Coronary artery (tissue), 2 donors: Measurements from ENCODE around the gene ADAMTS2.

Experiments
- DNase-seq: peaks from one replicate; pipeline ENCODE4 v3.0.0-alpha.2; 2017; ENCODE audit warnings: low spot score
- H3K27ac ChIP-seq, 2 donors: fragments of 200-600 bp; sonication (generic); one replicate each; pipeline ENCODE4 v1.5.1; 2016 to 2019
- H3K4me3 ChIP-seq: fragments of 200-600 bp; sonication (generic); 2 replicates; pipeline ENCODE4 v1.5.1; 2016; ENCODE audit warnings: mild to moderate bottlenecking, moderate library complexity
- TF ChIP-seq, protein P1 (sequence below): fragments of 200-600 bp; sonication (generic); IDR thresholded peaks from one replicate; pipeline ENCODE4 v1.5.1; 2019; ENCODE audit warnings: antibody characterized with exemption

ADAMTS2 gene

DNA sequence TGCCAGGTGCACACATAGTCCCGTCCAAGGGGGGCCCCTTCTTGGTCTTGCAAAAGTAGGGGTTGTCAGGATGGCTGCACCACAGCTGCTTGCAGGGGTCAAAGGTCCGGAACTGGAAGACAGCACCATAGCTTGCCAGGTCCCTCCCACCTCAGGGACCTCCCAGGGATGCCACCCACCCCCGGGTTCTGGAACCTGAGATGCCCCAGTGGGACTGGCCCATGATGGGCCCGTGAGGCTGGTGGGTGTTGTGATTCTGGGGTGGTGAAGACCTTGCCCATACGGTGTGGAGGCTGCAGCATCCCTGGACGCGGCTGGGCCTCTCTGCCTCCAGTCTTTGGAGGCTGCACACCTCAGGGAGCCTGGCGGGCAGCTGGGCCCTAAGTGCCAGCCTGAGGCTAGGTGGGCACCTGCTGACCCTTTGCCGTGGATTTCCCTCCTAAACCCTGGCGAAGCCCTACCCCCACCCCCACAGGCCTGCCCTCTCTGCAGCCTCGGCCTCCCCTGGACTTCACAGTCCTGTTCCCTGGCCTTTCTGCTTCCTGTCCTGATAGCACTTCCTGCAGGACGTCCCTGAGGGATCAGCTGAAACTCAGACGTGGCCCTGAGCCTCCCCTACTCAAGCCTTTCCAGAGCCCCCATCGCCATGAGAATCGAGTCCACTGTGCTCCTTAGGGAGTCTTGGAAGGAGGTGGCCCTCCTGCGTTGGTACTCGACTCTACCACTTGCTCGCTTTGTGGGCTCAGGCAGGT lies 192.9 kb downstream of the ADAMTS2 start:
- H3K4me3 ChIP-seq: no peak overlapping the region
- no peak for DNase-seq
- TF ChIP-seq, protein P1, sequence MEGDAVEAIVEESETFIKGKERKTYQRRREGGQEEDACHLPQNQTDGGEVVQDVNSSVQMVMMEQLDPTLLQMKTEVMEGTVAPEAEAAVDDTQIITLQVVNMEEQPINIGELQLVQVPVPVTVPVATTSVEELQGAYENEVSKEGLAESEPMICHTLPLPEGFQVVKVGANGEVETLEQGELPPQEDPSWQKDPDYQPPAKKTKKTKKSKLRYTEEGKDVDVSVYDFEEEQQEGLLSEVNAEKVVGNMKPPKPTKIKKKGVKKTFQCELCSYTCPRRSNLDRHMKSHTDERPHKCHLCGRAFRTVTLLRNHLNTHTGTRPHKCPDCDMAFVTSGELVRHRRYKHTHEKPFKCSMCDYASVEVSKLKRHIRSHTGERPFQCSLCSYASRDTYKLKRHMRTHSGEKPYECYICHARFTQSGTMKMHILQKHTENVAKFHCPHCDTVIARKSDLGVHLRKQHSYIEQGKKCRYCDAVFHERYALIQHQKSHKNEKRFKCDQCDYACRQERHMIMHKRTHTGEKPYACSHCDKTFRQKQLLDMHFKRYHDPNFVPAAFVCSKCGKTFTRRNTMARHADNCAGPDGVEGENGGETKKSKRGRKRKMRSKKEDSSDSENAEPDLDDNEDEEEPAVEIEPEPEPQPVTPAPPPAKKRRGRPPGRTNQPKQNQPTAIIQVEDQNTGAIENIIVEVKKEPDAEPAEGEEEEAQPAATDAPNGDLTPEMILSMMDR: no peak

DNA sequence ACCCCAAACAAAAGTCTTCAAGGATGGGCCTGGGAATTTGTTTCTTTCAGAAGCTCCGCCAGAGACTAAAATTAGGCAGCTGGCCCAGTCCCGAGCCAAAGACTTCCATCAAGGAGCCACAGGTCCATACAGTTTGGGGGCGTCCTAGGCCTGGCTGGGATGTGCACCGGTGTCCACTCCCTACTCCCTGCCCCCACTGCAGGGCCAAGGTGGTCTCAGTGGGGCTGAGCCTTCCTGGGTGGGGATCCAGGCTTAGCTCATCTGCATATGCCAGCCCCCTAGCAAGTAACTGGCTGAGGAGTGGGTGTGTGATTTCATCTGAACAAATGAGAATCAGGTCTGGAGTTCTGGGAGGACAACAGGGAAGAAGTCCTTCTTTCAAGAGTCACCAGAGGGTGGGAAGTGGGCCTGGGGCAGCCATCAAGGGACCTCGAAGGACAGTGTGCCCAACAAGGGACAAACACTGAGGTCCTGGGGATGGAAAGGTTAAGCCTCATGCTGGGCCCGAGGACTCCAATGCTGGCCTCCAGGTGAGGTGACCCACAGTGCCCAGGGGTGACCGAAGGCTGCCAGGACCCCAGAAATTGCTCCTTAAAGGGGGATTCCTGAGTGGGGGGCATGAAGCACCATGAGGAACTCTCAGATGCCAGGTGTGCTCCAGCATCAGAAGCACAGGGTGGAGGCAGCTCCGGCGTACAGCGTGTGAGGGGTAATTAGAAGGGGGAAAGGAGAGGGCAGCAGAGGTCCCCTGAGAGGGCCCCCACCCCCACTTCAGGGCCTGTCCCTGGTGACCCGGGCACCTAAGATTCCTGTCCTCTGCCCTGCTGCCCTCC lies 193.8 kb downstream of the ADAMTS2 start:
- H3K27ac ChIP-seq: no peak overlapping the region
- TF ChIP-seq, protein P1: no peak
- H3K4me3 ChIP-seq: no peak overlapping the region
- DNase-seq: no peak

More for the DNA sequence above, 192.9 kb downstream of the ADAMTS2 start:
- H3K27ac ChIP-seq: no peak overlapping the region

DNA sequence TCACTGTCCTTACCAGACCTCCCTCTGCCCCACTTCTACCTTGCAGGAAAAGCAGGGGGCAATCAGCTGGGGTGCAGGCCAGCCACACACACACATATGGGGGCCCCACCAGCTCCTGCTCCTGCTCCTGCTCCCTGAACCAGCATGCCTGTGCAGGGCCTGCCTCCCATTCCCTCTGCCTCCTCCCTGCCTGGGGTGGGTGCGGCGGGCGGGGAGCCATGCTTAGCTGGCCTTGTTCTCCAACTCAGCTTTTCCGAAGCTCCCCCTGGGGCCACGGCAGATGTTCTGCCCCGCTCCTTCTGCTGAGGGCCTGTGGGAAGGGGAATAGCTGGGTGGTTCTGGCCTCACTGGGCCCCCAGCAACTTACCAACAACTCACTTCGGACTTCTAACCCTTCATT lies 195.2 kb downstream of the ADAMTS2 start:
- TF ChIP-seq, protein P1: no peak
- no peak overlapping the region for H3K4me3 ChIP-seq
- no peak overlapping the region for H3K27ac ChIP-seq
- no peak for DNase-seq

DNA sequence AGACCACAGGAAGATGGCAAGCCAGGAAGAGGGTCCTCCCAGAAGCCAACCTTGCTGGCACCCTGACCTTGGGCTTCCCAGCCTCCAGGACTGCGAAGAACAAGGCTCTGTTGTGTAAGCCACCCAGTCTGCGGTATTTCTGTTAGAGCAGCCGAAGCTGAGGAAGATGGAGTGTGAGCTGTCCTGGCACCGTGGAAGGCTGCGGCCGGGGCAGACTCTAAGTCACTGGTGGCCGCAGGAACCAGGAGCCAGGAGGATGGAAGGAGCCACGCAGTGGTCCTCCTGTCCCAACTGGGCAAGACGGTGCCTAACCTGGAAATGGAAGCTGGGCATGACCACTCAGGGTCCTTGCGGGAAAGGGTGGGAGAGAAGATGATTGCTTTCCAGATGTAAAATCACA lies 196.0 kb downstream of the ADAMTS2 start:
- Histone ChIP-seq H3K4me3 (no peak overlapping the region), H3K27ac (no peak overlapping the region)
- DNase-seq: no peak
- TF ChIP-seq, protein P1: no peak

DNA sequence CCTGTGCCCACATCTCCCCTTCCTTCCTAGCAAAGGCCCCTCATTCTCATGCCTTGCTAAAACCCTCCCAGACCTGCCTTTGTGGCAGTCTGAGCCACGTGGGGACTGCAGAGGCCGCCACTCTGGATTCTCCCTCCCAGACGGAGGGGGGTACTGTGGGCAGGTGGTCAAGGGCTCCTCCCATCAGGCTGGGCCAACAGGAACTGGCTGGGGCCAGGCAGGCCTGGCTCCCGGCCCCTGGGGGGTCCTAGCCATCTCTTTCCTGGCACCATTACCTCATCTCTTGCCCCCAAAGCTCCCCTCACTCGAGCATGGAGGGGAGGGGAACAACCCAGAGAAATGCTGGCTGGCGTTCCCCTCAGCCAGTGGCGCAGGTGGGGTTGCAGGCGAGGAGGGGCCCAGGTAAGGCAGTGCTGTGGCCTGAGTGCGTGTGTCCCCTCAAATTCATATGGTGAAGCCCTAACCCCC lies 196.5 kb downstream of the ADAMTS2 start:
- DNase-seq: no peak
- TF ChIP-seq, protein P1: no peak
- no peak overlapping the region for H3K27ac ChIP-seq
- H3K4me3 ChIP-seq: no peak overlapping the region

DNA sequence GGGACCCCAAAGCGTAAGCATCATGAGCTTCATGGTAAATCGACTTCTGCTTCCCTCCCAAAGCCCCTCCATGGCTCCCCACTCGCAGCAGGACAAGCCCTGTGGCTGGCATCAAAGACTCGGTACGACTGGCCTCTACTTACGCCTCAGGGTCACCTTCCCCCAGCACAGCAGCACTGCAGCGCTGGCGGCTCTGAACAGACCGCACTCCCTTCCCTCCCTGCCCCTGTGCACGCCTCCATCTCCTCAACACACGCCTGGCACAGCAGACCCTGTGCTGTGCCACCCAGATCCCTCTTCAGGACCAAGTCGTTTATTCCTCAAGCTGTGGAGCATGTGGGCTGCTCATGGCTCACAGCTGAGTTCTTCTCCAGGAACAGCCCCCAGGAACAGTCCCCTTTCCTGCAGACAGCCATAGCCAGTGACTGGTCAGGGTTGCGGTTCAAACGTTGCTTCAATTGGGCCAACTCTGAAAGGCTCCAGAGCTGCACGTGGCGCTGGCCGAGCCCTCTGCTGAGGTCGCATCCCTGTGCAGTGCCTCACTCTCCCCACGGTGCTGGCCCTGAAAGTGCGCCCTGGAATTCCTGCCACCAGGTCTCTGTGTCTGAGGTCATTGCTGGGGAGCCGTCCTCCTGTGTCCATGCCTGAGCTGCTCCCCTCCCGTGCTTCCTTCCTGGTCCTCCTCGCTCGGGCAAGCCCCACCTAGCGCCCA lies 197.1 kb downstream of the ADAMTS2 start:
- no peak overlapping the region for H3K4me3 ChIP-seq
- no peak for DNase-seq
- no peak overlapping the region for H3K27ac ChIP-seq
- TF ChIP-seq, protein P1: no peak
